ENCODE data around the gene NEGR1.

NEGR1 gene

DNA sequence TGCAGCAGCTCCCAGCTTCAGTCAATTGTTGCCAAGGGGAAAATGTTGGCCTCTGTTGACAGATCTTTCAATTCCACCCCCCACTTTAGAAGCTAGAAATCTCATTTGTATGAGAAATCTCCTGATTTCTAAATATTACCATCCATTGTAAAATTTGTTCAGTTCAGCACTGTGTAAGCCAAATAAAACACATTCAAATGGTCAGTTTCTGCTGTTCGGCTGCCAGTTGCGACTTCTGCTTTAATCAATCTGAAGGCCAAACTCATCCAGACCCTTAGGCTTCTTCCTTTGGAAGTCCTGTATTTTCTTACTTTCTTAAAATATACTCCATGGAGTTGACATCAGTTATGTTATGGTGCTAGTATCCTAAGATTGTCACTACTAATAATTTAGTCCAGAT is 920.3 kb downstream of the NEGR1 start:
- H3K9me3 ChIP-seq (ENCODE audit: control insufficient read depth, low read length) = no peaks in the 10 kb centered on the region
- DNase-seq (ENCODE audit: low read depth) = no peak
- no peak overlapping the region for H3K9ac ChIP-seq (ENCODE audit: low read length)
- H3K4me1 ChIP-seq (ENCODE audit: control insufficient read depth, insufficient read depth, low read length) = peaks cover 21% of the 10 kb centered on the region
- no peaks in the 10 kb centered on the region for H3K36me3 ChIP-seq (ENCODE audit: control insufficient read depth, insufficient read depth, low read length, severe bottlenecking)
- H3K4me3 ChIP-seq (ENCODE audit: low read length) = no peak overlapping the region
- no peaks in the 10 kb centered on the region for H3K27me3 ChIP-seq (replicated peaks; ENCODE audit: control insufficient read depth, insufficient read depth, low read length)

DNA sequence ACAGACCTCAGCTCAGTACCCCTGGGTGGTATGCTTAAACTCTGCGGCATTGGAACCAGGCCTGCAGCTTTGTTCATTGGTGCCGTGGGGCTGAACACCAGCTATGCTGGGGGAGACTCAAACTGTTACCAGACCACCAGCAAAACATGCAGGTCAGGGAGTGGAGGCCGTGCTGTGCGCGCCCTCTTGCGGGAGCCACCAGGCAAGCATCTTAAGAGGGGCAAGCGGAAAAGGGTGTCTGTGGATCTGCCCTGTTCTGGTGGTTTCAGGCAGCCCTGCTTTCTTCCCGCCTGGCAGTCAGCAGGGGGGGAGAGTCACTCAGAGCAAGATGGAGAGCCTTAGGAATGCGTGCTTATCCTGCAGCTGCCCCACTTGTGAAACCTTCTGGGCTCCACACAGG is 924.6 kb downstream of the NEGR1 start:
- no peak for DNase-seq (ENCODE audit: low read depth)
- Histone ChIP-seq H3K4me1 (ENCODE audit: control insufficient read depth, insufficient read depth, low read length) (peaks cover 6% of the 10 kb centered on the region), H3K36me3 (ENCODE audit: control insufficient read depth, insufficient read depth, low read length, severe bottlenecking) (no peaks in the 10 kb centered on the region), H3K4me3 (ENCODE audit: low read length) (no peak overlapping the region), H3K9ac (ENCODE audit: low read length) (no peak overlapping the region), H3K27me3 (replicated peaks; ENCODE audit: control insufficient read depth, insufficient read depth, low read length) (no peaks in the 10 kb centered on the region), H3K9me3 (ENCODE audit: control insufficient read depth, low read length) (peaks cover 3% of the 10 kb centered on the region)

DNA sequence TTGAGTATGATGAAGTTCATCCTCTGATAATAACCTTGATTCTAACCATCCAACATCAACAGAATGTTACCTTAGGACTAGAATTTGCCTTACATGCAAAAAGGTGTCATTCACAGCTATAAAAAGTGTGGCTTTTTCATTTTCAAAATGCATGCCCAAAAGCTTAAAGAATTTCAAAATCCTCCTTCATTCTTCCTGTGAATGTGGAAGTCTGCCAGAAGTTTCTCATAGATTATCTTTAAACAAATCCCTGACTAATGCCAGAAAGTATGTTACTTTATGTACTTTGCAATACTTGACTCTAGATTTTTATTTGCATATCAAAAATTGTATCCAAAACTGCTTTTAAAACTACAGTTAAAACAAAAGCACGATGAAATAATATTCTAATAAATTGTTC is 930.9 kb downstream of the NEGR1 start:
- H3K9me3 ChIP-seq (ENCODE audit: control insufficient read depth, low read length) = peaks cover 3% of the 10 kb centered on the region
- peak; percentile 92 for DNase-seq (ENCODE audit: low read depth)
- H3K27me3 ChIP-seq (replicated peaks; ENCODE audit: control insufficient read depth, insufficient read depth, low read length) = no peaks in the 10 kb centered on the region
- H3K4me3 ChIP-seq (ENCODE audit: low read length) = no peak overlapping the region
- peak overlapping the region; percentile 41 for H3K9ac ChIP-seq (ENCODE audit: low read length)
- no peaks in the 10 kb centered on the region for H3K36me3 ChIP-seq (ENCODE audit: control insufficient read depth, insufficient read depth, low read length, severe bottlenecking)
- peaks cover 20% of the 10 kb centered on the region for H3K4me1 ChIP-seq (ENCODE audit: control insufficient read depth, insufficient read depth, low read length)

DNA sequence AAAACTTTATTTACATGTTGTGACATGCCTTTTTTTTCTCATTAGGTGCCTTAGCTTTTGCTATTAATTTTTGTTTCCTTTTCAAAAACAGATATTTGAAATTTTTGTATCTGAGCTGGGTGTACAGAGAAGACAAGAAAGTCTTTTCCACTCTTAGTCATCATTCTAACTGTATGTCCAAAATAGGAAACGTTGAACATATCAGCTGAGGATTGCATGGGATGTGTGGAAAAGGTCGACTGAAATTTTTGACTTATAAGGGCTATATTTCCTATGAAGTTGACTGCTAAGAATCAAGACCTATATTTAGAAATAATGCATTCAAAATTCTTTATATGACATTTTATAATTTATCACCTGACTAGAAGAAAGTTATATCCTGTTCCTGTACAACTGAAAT is 931.5 kb downstream of the NEGR1 start:
- no peak overlapping the region for H3K9ac ChIP-seq (ENCODE audit: low read length)

DNA sequence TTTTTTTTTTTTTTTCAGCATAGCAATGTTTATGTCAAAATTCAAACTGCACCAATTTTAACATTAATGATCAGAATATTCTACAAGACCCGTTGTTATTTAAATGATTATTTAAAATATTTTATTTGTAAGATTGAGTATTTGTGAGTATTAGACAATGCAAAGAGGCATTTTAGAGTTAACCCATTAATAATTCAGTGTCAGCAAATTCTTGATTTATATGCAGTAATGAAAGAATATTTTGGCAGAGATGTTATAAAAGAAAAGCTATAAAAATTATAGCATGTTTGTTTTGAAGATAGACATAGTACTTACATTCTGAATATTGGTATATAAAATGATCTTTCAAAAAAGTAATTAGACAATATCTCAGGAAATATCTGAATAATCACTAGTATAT is 932.0 kb downstream of the NEGR1 start:
- Histone ChIP-seq H3K4me3 (ENCODE audit: low read length) (no peak overlapping the region), H3K9ac (ENCODE audit: low read length) (no peak overlapping the region), H3K36me3 (ENCODE audit: control insufficient read depth, insufficient read depth, low read length, severe bottlenecking) (no peaks in the 10 kb centered on the region), H3K9me3 (ENCODE audit: control insufficient read depth, low read length) (peaks cover 3% of the 10 kb centered on the region), H3K27me3 (replicated peaks; ENCODE audit: control insufficient read depth, insufficient read depth, low read length) (no peaks in the 10 kb centered on the region), H3K4me1 (ENCODE audit: control insufficient read depth, insufficient read depth, low read length) (peaks cover 20% of the 10 kb centered on the region)
- no peak for DNase-seq (ENCODE audit: low read depth)

More for the DNA sequence above, 931.5 kb downstream of the NEGR1 start:
- Histone ChIP-seq H3K9me3 (ENCODE audit: control insufficient read depth, low read length) (peaks cover 3% of the 10 kb centered on the region), H3K27me3 (replicated peaks; ENCODE audit: control insufficient read depth, insufficient read depth, low read length) (no peaks in the 10 kb centered on the region), H3K36me3 (ENCODE audit: control insufficient read depth, insufficient read depth, low read length, severe bottlenecking) (no peaks in the 10 kb centered on the region), H3K4me3 (ENCODE audit: low read length) (no peak overlapping the region), H3K4me1 (ENCODE audit: control insufficient read depth, insufficient read depth, low read length) (peaks cover 20% of the 10 kb centered on the region)
- peak; percentile 32 for DNase-seq (ENCODE audit: low read depth)

Data from adipocyte (in vitro differentiated cells).